ENCODE results near the gene XYLB. TPM values are rescaled to one million over a fixed set of nuclear protein-coding genes. Genes with fewer than 3 reads are reported as not detected.
"Not testable (repeated sequence)": the region's sequence is repeated elsewhere in the genome, so short reads cannot be mapped to it uniquely, and the experiment has no call there.

XYLB gene
- total RNA-seq, 5 donors from 2014 or later (not counting 1 experiment from before 2014, with no cell fraction given) = 0.59 to 1.9 (median 1.0) TPM

DNA sequence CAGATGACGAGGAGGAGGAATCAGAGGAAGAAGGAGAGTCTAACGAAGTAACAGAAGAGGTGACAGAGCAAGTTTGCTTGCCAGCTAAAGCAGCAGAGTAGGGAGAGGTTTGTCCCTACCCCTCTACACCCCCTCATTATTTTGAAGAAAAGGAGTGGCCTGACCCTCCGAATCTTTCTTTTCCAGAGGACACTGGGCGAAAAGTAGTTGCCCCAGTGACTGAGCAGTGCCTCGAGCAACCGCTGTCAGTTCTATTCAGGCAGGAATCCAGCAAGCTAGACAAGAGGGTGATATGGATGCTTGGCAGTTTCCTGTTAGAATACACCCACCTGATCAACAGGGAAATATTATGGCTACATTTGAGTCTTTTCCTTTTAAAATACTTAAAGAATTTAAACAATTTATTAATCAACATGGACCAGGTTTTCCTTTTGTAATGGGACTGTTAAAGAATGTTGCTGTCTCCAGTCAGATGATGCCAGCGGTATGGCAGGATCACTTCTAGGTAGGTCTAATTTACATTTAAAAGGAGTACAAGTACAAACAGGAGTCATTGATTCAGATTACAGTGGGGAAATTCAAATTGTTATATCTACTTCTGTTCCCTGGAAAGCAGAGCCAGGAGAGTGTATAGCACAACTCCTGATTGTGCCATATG lies 75.2 kb downstream of the XYLB start:
- DNase-seq (no peak), ATAC-seq (replicated peaks in 1 of 4) (no peak)
- ChIA-PET POLR2A (interaction anchor here in 1 of 2 donors (0.5 kb wide), 1 partner anchor 931 kb away, joined by 3 read pairs; no protein-coding TSS in a partner anchor), CTCF (interaction anchor here in 1 of 2 donors (0.6 kb wide), 1 partner anchor 77 kb away, joined by 3 read pairs; no protein-coding TSS in a partner anchor)
- Mint-ChIP-seq H3K4me3 (peak overlapping the region in 2 of 3 donors; percentile 42 to 80), H3K27ac (peak overlapping the region; percentile 80 to 89), H3K27me3 (no peaks in the 10 kb centered on the region), H3K4me1 (peaks cover 37 to 56% (median 37%) of the 10 kb centered on the region in 3 donors), H3K9me3 (no peaks in the 10 kb centered on the region), H3K36me3 (no peaks in the 10 kb centered on the region)
- H3K4me1 ChIP-seq (ENCODE audit: control insufficient read depth in 1 of 2, extremely low read depth in 1 of 2, insufficient read depth in 2 of 2, low read length in 2 of 2) = peaks cover 15 to 19% of the 10 kb centered on the region in 2 experiments
- H3K4me3 ChIP-seq (ENCODE audit: control insufficient read depth in 1 of 2, extremely low read depth in 1 of 2, low read length in 1 of 2) = peak overlapping the region in 1 of 2 donors; percentile 51
- H3K27me3 ChIP-seq (replicated peaks in 1 of 2; ENCODE audit: control insufficient read depth in 2 of 2, extremely low read depth in 1 of 2, insufficient read depth in 2 of 2, low read length in 1 of 2) = no peaks in the 10 kb centered on the region
- no peaks in the 10 kb centered on the region for H3K36me3 ChIP-seq (ENCODE audit: control insufficient read depth in 2 of 2, extremely low read depth in 1 of 2, insufficient read depth in 1 of 2, low read length in 1 of 2)
- no peaks in the 10 kb centered on the region for H3K9me3 ChIP-seq
- WGBS (ENCODE audit: insufficient coverage) = 80% methylated on average over 1 of the region's 7 CpGs
- H3K27ac ChIP-seq (ENCODE audit: low read length) = peak overlapping the region; percentile 37

DNA sequence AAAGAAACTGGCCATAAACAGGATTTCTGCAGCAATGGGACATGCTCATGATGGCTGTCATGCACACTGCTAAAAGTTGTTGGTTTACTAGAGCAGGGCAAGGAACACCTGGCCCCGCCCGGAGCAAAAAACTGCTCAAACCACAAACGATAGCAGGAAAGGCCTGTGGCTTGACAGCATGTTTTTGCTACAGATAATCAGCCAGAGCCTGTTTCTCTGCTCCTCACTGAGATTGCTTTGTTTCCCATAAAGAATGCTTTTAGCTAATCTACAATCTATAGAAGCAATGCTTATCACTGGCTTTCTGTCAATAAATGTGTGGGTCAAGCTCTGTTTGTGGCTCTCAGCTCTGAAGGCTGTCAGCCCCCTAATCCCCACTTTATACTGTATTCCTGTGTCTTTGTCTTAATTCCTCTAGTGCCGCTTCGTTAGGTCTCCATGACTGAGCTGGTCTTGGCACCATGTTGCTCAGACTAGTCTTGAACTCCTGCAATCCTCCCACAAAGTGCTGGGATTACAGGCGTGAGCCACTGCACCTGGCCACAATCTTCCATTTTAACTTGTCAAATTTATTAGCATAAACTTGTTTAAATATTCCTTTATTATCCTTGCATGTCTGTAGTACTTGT lies 80.3 kb downstream of the XYLB start:
- H3K27me3 ChIP-seq (replicated peaks in 1 of 2; ENCODE audit: control insufficient read depth in 2 of 2, extremely low read depth in 1 of 2, insufficient read depth in 2 of 2, low read length in 1 of 2); H3K9me3 Mint-ChIP-seq; H3K36me3 ChIP-seq (ENCODE audit: control insufficient read depth in 2 of 2, extremely low read depth in 1 of 2, insufficient read depth in 1 of 2, low read length in 1 of 2); H3K9me3 ChIP-seq; H3K36me3 Mint-ChIP-seq; H3K27me3 Mint-ChIP-seq; POLR2A ChIA-PET: not testable (repeated sequence)
- peak overlapping the region in 2 of 3 donors; percentile 21 to 68 for H3K4me3 Mint-ChIP-seq
- Histone ChIP-seq H3K4me3 (ENCODE audit: control insufficient read depth in 1 of 2, extremely low read depth in 1 of 2, low read length in 1 of 2) (peak overlapping the region in 1 of 2 donors; percentile 23), H3K27ac (ENCODE audit: low read length) (peak overlapping the region; percentile 21), H3K4me1 (ENCODE audit: control insufficient read depth in 1 of 2, extremely low read depth in 1 of 2, insufficient read depth in 2 of 2, low read length in 2 of 2) (peaks cover 15 to 26% of the 10 kb centered on the region in 2 experiments)
- DNase-seq (peak in 19 of 35 experiments; percentile 6 to 43 (median 14)), ATAC-seq (replicated peaks in 1 of 4) (peak; percentile 89 to 99 (median 94))
- H3K27ac Mint-ChIP-seq = peak overlapping the region; percentile 95
- peaks cover 46 to 61% (median 47%) of the 10 kb centered on the region in 3 donors for H3K4me1 Mint-ChIP-seq
- WGBS (ENCODE audit: insufficient coverage) = 28% methylated on average over 5 of the region's 6 CpGs
- CTCF ChIA-PET = interaction anchor here in 1 of 2 donors (0.5 kb wide), 1 partner anchor 960 kb away, joined by 3 read pairs; no protein-coding TSS in a partner anchor

DNA sequence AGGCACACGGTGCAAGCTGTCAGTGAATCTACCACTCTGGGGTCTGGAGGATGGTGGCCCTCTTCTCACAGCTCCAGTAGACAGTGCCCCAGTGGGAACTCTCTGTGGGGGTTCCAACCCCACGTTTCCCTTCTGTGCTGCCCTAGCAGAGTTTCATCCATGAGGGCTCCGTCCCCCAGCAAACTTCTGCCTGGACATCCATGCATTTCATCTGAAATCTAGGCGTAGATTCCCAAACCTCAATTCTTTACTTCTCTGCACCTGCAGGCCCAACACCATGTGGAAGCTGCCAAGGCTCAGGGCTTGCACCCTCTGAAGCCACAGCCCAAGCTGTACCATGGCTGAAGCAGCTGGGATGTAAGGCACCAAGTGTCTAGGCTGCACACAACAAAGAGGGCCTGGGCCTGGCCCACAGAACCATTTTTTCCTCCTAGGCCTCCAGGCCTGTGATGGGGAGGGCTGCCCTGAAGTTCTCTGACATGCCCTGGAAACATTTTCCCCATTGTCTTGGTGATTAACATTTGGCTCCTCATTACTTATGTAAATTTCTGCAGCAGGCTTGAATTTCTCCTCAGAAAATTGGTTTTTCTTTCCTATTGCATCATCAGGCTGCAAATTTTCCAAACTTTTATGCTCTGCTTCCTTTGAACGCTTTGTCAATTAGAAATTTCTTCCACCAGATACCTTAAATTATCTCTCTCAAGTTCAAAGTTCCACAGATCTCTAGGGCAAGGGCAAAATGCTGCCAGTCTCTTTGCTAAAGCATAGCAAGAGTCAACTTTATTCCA lies 86.5 kb downstream of the XYLB start:
- ATAC-seq (replicated peaks in 1 of 4); H3K4me3 Mint-ChIP-seq: not testable (repeated sequence)
- peaks cover 12% of the 10 kb centered on the region for H3K36me3 Mint-ChIP-seq

DNA sequence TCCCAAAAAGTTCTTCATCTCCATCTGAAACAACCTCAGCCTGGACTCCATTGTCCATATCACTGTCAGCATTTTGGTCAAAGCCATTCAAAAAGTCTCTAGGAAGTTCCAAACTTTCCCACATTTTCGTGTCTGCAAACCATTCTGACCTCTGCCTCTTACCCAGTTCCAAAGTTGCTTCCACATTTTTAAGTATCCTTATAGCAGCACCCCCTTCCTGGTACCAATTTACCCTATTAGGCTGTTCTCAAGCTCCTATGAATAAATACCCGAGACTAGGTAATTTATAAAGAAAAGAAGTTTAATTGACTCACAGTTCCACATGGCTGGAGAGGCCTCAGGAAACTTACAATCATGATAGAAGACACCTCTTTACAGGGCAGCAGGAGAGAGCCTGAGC lies 87.1 kb downstream of the XYLB start:
- H3K4me1 ChIP-seq (ENCODE audit: control insufficient read depth in 1 of 2, extremely low read depth in 1 of 2, insufficient read depth in 2 of 2, low read length in 2 of 2); H3K27me3 Mint-ChIP-seq; CTCF ChIA-PET; H3K4me3 Mint-ChIP-seq; H3K27ac Mint-ChIP-seq; H3K4me3 ChIP-seq (ENCODE audit: control insufficient read depth in 1 of 2, extremely low read depth in 1 of 2, low read length in 1 of 2); POLR2A ChIA-PET; H3K27me3 ChIP-seq (replicated peaks in 1 of 2; ENCODE audit: control insufficient read depth in 2 of 2, extremely low read depth in 1 of 2, insufficient read depth in 2 of 2, low read length in 1 of 2); H3K27ac ChIP-seq (ENCODE audit: low read length); ATAC-seq (replicated peaks in 1 of 4); H3K36me3 ChIP-seq (ENCODE audit: control insufficient read depth in 2 of 2, extremely low read depth in 1 of 2, insufficient read depth in 1 of 2, low read length in 1 of 2); DNase-seq; H3K9me3 ChIP-seq: not testable (repeated sequence)
- H3K36me3 Mint-ChIP-seq = peaks cover 12% of the 10 kb centered on the region
- peaks cover 19 to 30% (median 20%) of the 10 kb centered on the region in 3 donors for H3K9me3 Mint-ChIP-seq
- 86% methylated on average over 1 of the region's 2 CpGs for WGBS (ENCODE audit: insufficient coverage)
- peaks cover 13 to 21% (median 18%) of the 10 kb centered on the region in 3 donors for H3K4me1 Mint-ChIP-seq

More for the DNA sequence above, 86.5 kb downstream of the XYLB start:
- H3K4me1 ChIP-seq (ENCODE audit: control insufficient read depth in 1 of 2, extremely low read depth in 1 of 2, insufficient read depth in 2 of 2, low read length in 2 of 2); POLR2A ChIA-PET; H3K36me3 ChIP-seq (ENCODE audit: control insufficient read depth in 2 of 2, extremely low read depth in 1 of 2, insufficient read depth in 1 of 2, low read length in 1 of 2); H3K27me3 ChIP-seq (replicated peaks in 1 of 2; ENCODE audit: control insufficient read depth in 2 of 2, extremely low read depth in 1 of 2, insufficient read depth in 2 of 2, low read length in 1 of 2); CTCF ChIA-PET; H3K27me3 Mint-ChIP-seq; DNase-seq; H3K9me3 ChIP-seq; H3K27ac Mint-ChIP-seq; H3K27ac ChIP-seq (ENCODE audit: low read length); H3K4me3 ChIP-seq (ENCODE audit: control insufficient read depth in 1 of 2, extremely low read depth in 1 of 2, low read length in 1 of 2): not testable (repeated sequence)
- peaks cover 16 to 21% (median 18%) of the 10 kb centered on the region in 3 donors for H3K4me1 Mint-ChIP-seq
- H3K9me3 Mint-ChIP-seq = peaks cover 19 to 30% (median 20%) of the 10 kb centered on the region in 3 donors
- 92% methylated on average over 5 of the region's 5 CpGs for WGBS (ENCODE audit: insufficient coverage)

DNA sequence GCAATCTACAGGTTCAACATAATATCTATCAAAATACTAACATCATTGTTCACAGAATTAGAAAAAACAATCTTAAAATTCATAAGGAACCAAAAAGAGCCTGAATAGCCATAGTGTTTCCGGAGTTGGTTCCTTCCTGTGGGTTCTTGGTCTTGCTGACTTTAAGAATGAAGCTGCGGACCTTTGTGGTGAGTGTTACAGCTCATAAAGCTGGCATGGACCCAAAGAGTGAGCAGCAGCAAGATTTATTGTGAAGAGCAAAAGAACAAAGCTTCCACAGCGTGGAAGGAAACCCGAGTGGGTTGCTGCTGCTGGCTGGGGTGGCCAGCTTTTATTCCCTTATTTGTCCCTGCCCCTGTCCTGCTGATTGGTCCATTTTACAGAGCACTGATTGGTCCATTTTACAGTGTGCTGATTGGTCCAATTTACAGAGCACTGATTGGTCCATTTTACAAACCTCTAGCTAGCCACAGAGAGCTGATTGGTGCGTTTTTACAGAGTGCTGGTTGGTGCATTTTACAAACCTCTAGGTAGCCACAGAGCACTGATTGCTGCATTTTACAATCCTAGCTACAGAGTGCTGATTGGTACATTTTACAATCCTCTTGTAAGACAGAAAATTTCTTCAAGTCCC lies 92.0 kb downstream of the XYLB start:
- H3K27ac Mint-ChIP-seq = peak overlapping the region in 1 of 2 donors; percentile 15
- H3K4me1 ChIP-seq (ENCODE audit: control insufficient read depth in 1 of 2, extremely low read depth in 1 of 2, insufficient read depth in 2 of 2, low read length in 2 of 2); H3K4me3 Mint-ChIP-seq; H3K27me3 Mint-ChIP-seq; H3K27me3 ChIP-seq (replicated peaks in 1 of 2; ENCODE audit: control insufficient read depth in 2 of 2, extremely low read depth in 1 of 2, insufficient read depth in 2 of 2, low read length in 1 of 2); H3K36me3 ChIP-seq (ENCODE audit: control insufficient read depth in 2 of 2, extremely low read depth in 1 of 2, insufficient read depth in 1 of 2, low read length in 1 of 2); H3K36me3 Mint-ChIP-seq; CTCF ChIA-PET; H3K4me3 ChIP-seq (ENCODE audit: control insufficient read depth in 1 of 2, extremely low read depth in 1 of 2, low read length in 1 of 2); H3K9me3 ChIP-seq; H3K27ac ChIP-seq (ENCODE audit: low read length); POLR2A ChIA-PET: not testable (repeated sequence)
- ATAC-seq (replicated peaks in 1 of 4) (peak in 2 of 4 experiments; percentile 20 to 44), DNase-seq (peak in 8 of 35 experiments; percentile 3 to 42 (median 12))
- 28% methylated on average over 4 of the region's 5 CpGs for WGBS (ENCODE audit: insufficient coverage)
- peaks cover 14 to 26% (median 19%) of the 10 kb centered on the region in 3 donors for H3K9me3 Mint-ChIP-seq
- peaks cover 10 to 15% (median 13%) of the 10 kb centered on the region in 3 donors for H3K4me1 Mint-ChIP-seq

DNA sequence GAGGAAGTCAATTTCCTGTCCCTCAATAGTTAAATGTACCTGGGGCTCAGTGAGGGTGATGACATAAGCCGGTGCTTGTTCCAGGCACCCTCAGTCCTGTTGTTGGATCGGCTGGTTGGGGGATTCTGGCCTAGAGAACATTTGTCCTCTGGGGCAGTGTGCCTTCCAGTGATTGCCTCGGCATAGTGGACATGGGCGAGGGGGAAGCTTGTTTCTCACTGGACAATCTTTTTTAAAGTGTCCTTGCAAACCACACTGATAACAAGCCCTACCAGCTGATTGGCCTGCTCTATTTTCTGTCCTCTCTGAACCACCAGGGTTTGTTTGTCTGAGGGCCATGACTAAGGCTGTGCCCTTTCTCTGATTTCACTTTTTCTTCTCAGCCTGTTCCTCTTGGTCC lies 96.6 kb downstream of the XYLB start:
- H3K4me1 Mint-ChIP-seq = peaks cover 6 to 11% (median 6%) of the 10 kb centered on the region in 3 donors
- H3K4me3 Mint-ChIP-seq; H3K27me3 ChIP-seq (replicated peaks in 1 of 2; ENCODE audit: control insufficient read depth in 2 of 2, extremely low read depth in 1 of 2, insufficient read depth in 2 of 2, low read length in 1 of 2); DNase-seq; H3K27ac ChIP-seq (ENCODE audit: low read length); H3K4me3 ChIP-seq (ENCODE audit: control insufficient read depth in 1 of 2, extremely low read depth in 1 of 2, low read length in 1 of 2); H3K36me3 Mint-ChIP-seq; H3K36me3 ChIP-seq (ENCODE audit: control insufficient read depth in 2 of 2, extremely low read depth in 1 of 2, insufficient read depth in 1 of 2, low read length in 1 of 2); H3K9me3 Mint-ChIP-seq; H3K27ac Mint-ChIP-seq; H3K27me3 Mint-ChIP-seq; H3K4me1 ChIP-seq (ENCODE audit: control insufficient read depth in 1 of 2, extremely low read depth in 1 of 2, insufficient read depth in 2 of 2, low read length in 2 of 2); ATAC-seq (replicated peaks in 1 of 4); H3K9me3 ChIP-seq: not testable (repeated sequence)
- WGBS (ENCODE audit: insufficient coverage) = 100% methylated on average over 4 of the region's 4 CpGs
- CTCF ChIA-PET = interaction anchor here in 1 of 2 donors (0.6 kb wide), 4 partner anchors 29 to 628 kb away, joined by 3 to 4 read pairs (median 3); no protein-coding TSS in a partner anchor
- POLR2A ChIA-PET = interaction anchor here in 1 of 2 donors (0.6 kb wide), 2 partner anchors 19 to 1745 kb away, joined by 3 to 5 read pairs; no protein-coding TSS in a partner anchor
